HUES6 (cell line): ENCODE data around the gene NHERF1.

Experiments used
- H3K27ac ChIP-seq: 2 replicates; pipeline ENCODE4 v1.7.0; 2013; ENCODE audit warnings: low read depth, mild to moderate bottlenecking, low read length, inconsistent platforms
- H3K27me3 ChIP-seq: 2 replicates; pipeline ENCODE4 v1.6.1; 2013; ENCODE audit warnings: low read length; ENCODE audit not compliant: control insufficient read depth, insufficient read depth
- H3K36me3 ChIP-seq: 2 replicates; pipeline ENCODE4 v1.6.1; 2013; ENCODE audit warnings: low read length; ENCODE audit not compliant: control insufficient read depth, insufficient read depth
- H3K4me1 ChIP-seq: 2 replicates; pipeline ENCODE4 v1.6.1; 2013; ENCODE audit warnings: low read length; ENCODE audit not compliant: control insufficient read depth, insufficient read depth
- H3K4me3 ChIP-seq: 2 replicates; pipeline ENCODE4 v1.5.1; 2013; ENCODE audit warnings: low read depth, low read length
- H3K9ac ChIP-seq: one replicate; pipeline ENCODE4 v1.6.1; 2013; ENCODE audit warnings: mild to moderate bottlenecking, low read length
- H3K9me3 ChIP-seq: 2 replicates; pipeline ENCODE4 v1.6.1; 2013; ENCODE audit warnings: low read depth, low read length; ENCODE audit not compliant: control insufficient read depth, insufficient read depth

NHERF1 gene

DNA sequence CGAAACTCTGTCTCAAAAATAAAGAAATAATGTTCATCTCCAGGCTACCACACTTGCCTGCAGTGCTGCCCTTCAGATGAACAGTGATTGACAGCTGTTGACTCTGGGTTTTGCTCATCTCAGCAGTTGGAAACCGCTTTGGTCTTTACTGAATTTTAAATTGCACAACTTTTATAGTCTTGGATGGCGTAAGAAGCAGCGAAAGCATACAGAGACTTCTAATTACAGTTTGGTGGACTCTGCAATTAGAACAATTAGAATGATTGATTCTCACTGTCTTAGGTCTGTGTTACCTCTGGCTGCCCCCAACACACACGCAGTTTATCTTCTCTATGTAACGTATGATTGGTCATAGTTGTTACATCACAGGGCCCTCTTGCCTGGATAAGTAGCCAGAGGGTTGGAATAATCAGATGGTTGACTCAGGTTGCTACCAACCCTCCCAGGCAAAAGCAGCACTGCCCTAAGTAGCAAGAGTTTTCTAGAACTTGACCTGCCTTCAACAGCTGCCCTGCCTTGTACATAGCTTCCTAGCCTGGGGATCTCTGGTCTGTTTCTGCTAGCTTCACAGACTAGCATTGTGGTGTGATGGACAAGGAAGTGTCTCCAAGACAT, 29.6 kb downstream of the NHERF1 start:
- H3K27me3 ChIP-seq = no peaks in the 10 kb centered on the region
- no peak overlapping the region for H3K27ac ChIP-seq
- H3K9ac ChIP-seq = no peak overlapping the region
- no peaks in the 10 kb centered on the region for H3K9me3 ChIP-seq
- H3K4me3 ChIP-seq = no peak overlapping the region
- H3K4me1 ChIP-seq = peaks cover 14% of the 10 kb centered on the region
- peaks cover 25% of the 10 kb centered on the region for H3K36me3 ChIP-seq

DNA sequence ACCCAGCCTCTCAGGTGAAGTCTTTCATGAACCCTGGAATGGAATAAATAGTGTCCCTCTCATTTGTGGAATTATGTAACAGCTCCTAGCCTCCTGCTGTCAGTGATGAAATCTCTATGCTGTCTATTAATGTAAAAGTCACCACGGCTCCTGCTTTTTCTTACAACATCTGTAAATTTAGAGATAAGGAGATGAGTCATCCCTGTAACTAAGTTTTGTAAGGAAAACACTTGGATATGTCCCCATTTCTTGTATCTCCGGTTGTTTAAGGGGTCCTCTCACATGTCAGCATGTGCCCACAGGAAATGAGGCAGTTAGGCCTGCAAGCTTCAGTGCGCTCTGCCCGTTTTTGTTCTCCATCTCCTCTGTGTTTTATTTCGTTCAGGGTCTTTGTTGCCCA, 30.5 kb downstream of the NHERF1 start:
- peaks cover 16% of the 10 kb centered on the region for H3K36me3 ChIP-seq
- no peak overlapping the region for H3K4me3 ChIP-seq
- peaks cover 20% of the 10 kb centered on the region for H3K4me1 ChIP-seq
- H3K27me3 ChIP-seq = no peaks in the 10 kb centered on the region
- no peak overlapping the region for H3K27ac ChIP-seq
- no peak overlapping the region for H3K9ac ChIP-seq
- H3K9me3 ChIP-seq = no peaks in the 10 kb centered on the region

DNA sequence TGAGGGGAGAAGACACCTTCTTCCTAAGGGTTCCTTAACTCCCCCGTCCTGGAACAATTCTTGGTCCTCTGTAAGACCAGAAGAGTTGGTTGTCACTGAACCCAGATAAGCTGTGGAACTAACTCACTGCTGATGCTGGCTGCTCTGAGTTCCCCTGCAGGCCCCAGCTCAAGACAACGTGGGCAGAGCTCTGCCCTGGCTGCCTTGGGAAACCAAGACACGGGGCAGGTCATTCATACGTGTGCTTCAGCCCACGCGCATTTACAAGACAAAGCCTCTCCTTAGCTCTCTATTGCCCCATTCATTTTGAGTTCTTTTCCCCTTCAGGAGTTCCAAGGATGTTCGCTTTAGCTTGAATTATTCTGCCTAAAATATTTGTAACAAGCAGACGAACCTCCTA, 31.1 kb downstream of the NHERF1 start:
- Histone ChIP-seq H3K4me3 (no peak overlapping the region), H3K36me3 (peaks cover 12% of the 10 kb centered on the region; the same call in 1 of the 2 replicates), H3K27ac (no peak overlapping the region), H3K27me3 (no peaks in the 10 kb centered on the region), H3K4me1 (peaks cover 20% of the 10 kb centered on the region), H3K9me3 (no peaks in the 10 kb centered on the region), H3K9ac (peak overlapping the region; percentile 22)

DNA sequence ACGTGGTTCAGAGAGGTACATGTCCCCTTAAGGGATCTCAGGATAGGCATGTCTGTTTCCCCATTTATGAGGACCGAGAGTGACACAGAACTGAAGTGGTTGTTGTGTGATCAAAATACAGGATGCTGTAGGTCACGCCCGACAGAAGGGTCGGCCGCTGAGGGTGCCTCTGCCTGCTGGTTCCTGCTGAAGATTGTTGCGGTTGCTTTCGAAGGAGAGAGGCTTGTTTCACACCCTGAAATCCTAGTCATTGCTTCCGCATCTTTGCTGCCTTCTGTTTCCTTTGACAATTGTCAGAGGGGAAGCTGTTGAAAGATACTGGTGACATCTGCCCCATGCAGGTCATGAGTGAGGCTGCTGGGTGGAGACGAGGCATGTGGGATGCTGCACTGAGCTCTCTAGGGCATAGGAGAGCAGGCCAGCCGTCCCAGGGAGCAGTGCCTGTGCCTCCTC, 31.5 kb downstream of the NHERF1 start:
- Histone ChIP-seq H3K4me3 (no peak overlapping the region), H3K36me3 (peaks cover 12% of the 10 kb centered on the region; the same call in 1 of the 2 replicates), H3K9ac (peak overlapping the region; percentile 22), H3K9me3 (no peaks in the 10 kb centered on the region), H3K4me1 (peaks cover 20% of the 10 kb centered on the region), H3K27me3 (no peaks in the 10 kb centered on the region), H3K27ac (no peak overlapping the region)

DNA sequence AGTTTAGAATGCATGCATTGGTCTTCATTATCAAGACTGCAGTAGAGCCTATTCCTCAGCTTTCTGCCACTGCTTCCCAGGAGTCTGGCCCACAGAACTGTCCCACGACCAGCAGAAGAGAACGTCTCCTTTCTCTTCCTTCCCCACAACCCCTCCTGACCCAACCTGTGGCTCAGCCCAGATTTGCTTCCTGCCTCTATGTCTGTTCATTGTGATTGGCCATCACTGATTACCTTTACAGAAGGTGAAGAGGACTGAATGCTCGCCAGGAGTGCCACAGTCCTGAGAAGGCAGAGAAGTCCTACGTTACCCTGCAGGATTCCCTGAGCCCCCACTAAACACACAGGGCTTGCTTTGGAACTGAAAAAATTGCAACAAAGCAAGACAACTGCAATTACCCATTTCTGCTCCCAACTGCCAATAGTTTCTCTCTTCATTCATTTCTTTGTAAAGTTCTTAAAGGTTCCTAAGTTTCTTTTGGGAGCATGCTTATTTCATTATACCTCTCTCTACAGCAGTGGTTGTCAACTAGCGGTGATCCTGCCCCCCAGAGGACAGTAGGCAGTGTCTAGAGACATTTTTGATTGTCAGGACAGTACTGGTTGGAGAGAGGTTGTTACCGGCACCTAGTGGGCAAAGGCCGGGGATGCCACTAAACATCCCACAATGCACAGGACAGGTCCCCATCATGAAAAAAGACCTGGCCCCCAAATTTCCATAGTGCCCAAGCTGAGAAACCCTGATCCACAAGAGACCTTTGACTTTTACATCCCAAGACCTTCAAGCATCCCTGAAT, 32.2 kb downstream of the NHERF1 start:
- peaks cover 17% of the 10 kb centered on the region; the same call in 1 of the 2 replicates for H3K36me3 ChIP-seq
- no peak overlapping the region for H3K27ac ChIP-seq

DNA sequence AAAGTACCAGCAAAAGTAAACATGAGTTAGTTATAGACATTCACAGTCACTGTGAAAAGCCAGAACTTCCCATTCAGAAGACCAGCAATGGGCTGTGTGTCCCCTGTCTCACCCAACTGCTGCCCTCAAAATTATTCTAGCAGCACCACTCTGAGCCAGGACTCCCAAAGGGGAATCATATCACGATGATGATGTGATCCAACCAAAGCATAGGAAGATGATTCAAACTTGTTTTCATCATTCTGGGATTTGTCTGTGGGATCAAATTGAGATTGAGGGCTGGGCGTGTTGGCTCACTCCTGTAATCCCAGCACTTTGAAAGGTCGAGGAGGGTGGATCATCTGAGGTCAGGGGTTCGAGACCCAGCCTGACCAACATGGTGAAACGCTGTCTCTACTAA, 34.1 kb downstream of the NHERF1 start:
- Histone ChIP-seq H3K27ac (no peak overlapping the region), H3K36me3 (peaks cover 17% of the 10 kb centered on the region; the same call in 1 of the 2 replicates), H3K4me3 (no peak overlapping the region), H3K9me3 (no peaks in the 10 kb centered on the region), H3K27me3 (no peaks in the 10 kb centered on the region), H3K4me1 (peaks cover 14% of the 10 kb centered on the region), H3K9ac (no peak overlapping the region)

More for the DNA sequence above, 32.2 kb downstream of the NHERF1 start:
- Histone ChIP-seq H3K9ac (no peak overlapping the region), H3K4me3 (no peak overlapping the region), H3K4me1 (peaks cover 20% of the 10 kb centered on the region), H3K27me3 (no peaks in the 10 kb centered on the region), H3K9me3 (no peaks in the 10 kb centered on the region)

DNA sequence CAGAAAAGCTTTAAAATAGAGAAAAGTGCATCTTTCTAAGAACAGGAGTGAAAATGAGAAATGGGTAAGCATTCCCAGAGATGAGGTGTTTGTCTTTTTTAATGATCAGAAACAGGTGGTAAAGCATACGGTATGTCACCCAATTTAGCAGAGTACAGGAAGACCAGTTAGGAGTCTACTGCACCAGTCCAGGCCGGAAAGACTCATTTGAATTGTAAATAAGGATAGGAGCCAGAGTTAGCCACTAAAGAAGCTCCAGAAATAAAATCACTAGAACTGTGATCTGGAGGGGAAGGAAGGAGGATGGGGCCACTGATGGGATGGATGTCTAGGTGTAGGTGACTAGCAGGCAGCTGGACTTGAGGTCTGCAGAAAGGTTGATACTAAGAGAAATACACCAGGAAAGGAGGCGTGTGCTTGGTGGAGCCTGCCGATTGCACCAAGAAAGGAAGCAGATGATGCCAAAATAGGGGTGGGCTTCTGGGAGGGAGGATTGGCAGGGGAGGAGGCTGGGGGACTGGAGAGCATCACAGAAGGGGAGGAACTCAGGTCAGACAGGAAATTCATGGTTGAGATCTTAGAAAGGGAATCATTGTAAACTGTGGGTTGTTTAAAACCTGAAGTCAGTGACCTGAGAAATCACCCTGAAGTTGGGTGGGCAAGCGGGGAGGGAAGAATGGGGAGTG, 35.8 kb downstream of the NHERF1 start:
- H3K9me3 ChIP-seq = no peaks in the 10 kb centered on the region
- H3K36me3 ChIP-seq = peaks cover 17% of the 10 kb centered on the region
- no peak overlapping the region for H3K9ac ChIP-seq
- H3K4me1 ChIP-seq = peaks cover 14% of the 10 kb centered on the region
- H3K27me3 ChIP-seq = no peaks in the 10 kb centered on the region
- no peak overlapping the region for H3K27ac ChIP-seq
- H3K4me3 ChIP-seq = no peak overlapping the region

DNA sequence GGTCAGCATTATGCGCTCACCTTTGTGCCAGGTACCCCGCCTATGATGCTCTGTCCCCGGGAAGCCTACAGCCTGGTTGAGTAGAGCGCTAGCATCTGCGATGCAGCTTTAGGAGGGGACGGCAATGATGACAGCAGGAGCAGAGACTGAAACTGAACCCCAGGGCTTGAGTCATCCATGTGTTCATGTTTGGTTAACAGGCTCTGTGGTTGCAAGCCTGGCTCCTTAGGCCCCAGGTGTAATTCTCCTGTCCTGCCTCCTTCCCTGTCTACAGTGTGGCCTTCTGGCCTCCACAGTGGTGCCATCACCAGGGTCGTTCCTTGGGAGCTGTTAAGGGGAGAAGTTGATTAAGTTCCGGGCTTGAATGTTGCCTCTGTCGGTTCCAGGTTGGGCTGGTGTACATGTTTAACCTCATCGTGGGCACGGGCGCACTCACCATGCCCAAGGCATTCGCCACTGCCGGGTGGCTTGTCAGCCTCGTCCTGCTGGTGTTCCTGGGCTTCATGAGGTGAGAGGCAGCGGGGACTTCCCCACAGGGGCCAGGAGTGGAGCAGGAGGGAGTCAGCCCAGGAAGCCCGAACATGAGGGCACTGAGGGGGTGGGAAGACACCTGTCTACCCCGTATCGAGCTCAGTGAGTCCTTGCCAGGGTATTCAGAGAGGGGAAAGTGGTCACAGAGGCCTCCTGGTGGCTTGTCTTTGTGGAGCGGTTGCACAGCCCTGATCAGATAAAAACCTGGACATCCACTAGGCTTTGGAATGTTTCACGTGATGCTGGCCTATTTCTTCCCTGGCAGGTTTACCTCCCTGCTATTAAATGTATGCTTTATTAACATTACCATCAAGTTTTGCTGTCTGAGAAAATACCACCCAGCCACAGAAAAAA, 36.9 kb downstream of the NHERF1 start:
- peaks cover 7% of the 10 kb centered on the region for H3K4me1 ChIP-seq
- no peak overlapping the region for H3K27ac ChIP-seq
- H3K9ac ChIP-seq = no peak overlapping the region
- peaks cover 16% of the 10 kb centered on the region for H3K36me3 ChIP-seq
- H3K9me3 ChIP-seq = no peaks in the 10 kb centered on the region
- H3K27me3 ChIP-seq = no peaks in the 10 kb centered on the region
- H3K4me3 ChIP-seq = no peak overlapping the region

DNA sequence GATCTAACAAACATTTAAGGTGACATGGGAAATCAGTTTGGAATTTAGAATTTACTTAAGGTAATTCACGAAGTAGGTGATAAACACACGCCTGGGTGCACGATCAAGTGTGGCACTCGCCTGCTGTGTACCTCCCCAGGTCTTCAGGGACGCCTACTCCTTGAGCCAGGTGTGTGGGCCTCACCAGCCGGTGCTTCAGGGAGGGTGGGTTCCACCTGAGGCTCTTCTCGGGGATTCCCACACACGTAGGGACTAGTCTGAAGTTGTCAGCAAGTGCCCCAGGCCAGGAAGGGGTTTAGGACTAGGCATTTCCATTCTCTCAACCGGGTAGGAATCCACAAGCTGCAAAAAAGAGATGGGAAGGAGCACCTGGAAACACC, 37.5 kb downstream of the NHERF1 start:
- no peaks in the 10 kb centered on the region for H3K9me3 ChIP-seq
- H3K9ac ChIP-seq = no peak overlapping the region
- no peaks in the 10 kb centered on the region for H3K27me3 ChIP-seq
- H3K4me1 ChIP-seq = peaks cover 7% of the 10 kb centered on the region
- H3K27ac ChIP-seq = no peak overlapping the region
- H3K36me3 ChIP-seq = peaks cover 18% of the 10 kb centered on the region
- no peak overlapping the region for H3K4me3 ChIP-seq

DNA sequence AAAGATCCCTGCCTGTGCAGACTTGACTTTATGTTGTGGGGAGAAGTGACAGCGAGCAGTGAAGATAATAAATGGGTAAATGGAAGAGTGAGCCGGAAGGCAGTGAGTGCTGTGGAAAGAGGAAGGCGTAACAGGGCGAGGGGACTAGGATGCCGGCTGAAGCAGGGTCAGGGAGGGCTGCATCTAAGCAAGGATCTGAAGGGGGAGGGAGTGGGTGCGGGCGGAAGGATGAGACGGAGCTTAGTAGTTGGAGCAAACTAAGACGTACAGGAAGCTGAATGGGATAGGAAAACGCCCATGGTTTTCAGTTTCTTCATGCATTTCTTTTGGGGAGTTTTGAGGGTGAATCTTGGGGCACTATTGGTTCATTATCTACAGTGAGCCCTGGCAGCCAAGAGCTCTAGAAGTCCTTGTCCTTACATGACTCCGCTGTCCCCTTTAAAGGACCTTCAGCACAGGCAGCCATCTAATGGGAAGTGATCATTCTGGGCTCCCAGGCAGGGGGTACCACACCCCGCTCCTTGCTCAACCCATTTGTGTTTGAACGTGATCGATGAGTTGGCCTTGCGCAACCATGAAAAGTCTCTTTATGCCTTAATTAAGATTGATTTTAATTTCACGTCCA, 38.1 kb downstream of the NHERF1 start:
- peaks cover 7% of the 10 kb centered on the region for H3K4me1 ChIP-seq
- no peaks in the 10 kb centered on the region for H3K9me3 ChIP-seq
- no peak overlapping the region for H3K9ac ChIP-seq
- H3K27ac ChIP-seq = no peak overlapping the region
- peaks cover 18% of the 10 kb centered on the region for H3K36me3 ChIP-seq
- no peak overlapping the region for H3K4me3 ChIP-seq
- H3K27me3 ChIP-seq = no peaks in the 10 kb centered on the region
